Fibroblast of upper back skin (primary cell): ENCODE data around the gene EXT2.

ENCODE experiments used
- DNase-seq: peaks from one replicate; pipeline ENCODE4 v3.0.0-alpha.2; 2013

The EXT2 gene

DNA sequence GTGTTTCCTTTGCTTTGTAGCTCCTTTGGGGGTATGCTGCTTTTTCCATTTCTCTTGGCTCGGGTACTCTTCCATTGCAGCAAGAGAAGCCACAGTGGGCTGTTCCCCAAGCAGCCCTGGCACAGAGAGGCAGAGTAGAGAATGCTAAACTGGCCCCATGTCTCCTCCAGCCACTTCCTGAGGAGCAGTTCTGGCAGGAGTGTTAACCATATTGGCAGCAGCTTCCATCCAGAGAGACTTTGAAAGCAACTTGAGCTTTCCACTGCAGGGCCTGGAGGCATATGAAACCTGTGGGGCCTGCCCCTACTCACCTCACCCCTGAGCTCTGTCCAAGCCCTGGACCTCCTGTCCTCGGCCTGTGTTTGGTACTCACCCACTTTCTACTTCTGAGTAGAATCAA lies 152.6 kb downstream of the EXT2 start:
- DNase-seq = no peak

DNA sequence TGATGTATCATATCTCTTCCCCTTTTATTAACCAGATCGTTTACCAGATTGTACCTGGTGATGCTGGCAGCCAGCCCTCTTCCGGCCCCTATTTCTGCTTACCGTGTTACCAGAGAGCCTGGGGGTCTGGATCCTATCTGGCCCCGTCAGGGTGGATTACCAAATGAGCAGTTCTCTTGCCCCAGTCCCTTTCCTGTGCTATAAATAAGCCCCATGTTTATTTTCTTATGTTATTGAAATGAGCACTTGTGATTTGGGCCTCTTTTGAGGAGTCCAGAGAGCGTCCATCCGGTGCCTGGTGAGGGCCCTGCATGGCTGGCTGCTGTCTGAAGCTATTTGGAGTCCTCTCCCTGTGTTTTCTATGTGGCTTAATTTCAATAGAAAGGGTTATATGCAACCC lies 154.9 kb downstream of the EXT2 start:
- DNase-seq = no peak

DNA sequence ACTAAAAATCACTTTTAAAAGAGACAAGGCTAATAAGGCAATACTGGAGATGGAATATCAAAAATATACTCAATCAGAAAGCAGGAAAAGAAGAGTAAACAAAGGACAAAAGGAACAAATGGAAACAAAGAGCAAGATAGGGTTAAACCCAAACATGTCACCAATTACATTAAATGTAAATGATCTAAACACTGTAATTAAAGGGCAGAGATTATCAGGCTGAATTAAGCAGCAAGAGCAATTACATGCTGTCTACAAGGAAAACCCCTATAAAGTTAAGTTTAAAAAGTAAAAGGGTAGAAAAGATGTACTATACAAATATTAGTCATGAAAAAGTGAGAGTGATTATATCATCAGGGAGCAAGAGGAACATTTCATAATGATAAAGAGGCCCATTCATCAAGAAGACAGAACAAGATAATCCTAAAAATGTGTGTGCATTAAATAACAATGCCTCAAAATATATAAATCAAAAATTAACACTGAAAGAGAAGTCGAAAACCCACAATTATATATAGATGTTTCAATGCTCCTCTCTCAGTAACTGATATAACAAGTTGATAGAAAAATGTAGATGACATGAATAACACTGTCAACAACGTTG lies 157.6 kb downstream of the EXT2 start:
- no peak for DNase-seq

DNA sequence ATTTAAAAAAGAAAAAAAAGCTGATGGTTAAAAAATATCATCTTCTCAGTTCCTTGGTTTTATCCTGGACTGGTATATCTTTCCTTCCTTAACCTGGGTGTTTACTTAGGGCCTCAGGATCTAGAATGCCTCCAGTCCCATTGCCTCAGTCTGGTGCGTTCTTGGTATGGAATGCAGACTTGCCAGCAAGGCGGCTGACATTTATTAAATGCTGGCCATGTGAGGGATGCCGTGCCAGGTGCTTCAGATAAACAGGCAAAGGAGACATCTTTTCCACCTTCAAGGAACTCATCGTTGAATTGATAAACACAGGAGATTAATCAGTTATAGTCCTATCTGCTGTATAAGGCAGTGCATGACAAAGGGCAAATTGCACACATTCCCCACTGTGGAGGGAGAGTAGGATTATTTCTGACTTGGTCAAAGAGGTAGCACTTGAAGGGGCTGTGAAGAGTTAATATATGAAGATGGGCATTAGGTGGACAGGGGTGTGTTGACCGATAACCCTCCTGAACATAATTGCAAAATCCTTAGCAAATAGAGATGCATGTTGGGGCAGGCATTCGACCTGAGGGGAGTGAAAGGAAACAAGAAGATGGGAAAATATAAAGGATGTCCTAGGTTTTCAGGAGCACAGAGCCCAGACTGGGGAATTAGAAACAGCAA lies 160.1 kb downstream of the EXT2 start:
- DNase-seq = no peak

DNA sequence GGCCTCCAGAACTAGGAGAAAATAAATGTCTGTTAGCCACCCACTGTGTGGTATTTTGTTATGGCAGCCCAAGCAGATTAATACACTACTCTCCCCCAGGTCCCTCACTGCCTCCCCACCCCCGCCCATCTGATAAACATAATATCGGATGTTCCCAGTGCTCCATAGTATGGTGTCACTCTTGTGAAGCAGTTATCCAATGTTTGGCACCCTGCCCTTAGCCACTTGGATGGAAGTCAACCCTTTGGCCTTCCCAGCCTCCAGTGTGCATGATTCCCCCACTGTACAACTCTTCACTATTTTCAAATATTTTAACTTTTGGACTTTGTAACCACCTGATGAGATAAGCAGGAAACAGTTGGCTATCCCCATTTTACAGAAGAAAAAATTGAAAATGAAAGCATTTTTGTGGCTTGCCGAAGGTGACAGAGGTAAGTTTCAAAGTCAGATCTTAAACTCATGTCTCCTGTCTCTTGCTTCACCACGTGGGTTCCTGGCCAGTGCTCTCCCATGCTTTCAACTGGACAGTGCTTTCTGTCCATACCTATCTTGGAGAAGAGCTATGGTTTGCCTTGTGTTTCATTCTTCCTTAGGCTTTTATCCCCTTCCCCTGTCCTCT lies 161.3 kb downstream of the EXT2 start:
- peak; percentile 41 for DNase-seq

DNA sequence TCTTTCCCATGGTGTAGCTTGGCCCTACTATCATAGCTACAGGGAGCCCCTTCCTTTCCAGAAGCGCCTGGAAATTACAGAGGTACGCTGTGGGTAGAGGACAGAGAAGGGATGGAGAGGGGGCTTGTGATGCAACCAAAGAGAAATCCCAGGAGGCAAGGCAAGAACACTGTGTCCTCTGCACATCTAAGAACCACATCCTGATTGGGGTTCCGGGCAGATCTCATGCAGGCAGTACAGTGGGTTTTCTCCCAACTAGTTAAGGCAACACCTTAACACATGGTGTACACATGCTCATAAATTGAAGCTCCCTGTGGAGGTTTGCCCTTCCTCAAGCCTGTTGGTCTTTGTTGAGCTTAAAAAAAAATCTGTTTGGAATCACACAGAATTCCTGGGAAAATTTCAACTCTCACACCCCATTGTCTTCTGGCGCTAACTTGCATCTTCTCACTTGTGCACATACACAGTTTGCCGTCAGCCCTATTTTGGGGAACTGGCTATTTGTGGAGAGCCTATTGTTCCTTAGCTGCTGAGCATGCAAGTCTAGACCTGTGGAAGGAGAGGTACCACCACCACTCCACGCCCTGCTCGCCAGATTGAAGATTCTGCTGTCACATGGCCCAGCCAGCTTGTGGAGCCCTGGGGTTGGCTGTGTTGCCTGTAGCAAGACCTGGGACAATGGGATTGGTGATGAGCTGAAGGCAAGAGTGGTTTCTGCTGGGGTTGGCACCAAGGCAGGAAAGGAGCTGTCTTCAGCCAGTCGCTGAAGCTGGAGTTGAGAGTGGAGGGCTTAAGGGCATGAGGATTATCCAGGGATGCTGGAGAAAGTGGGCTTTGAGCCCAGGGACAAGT lies 162.1 kb downstream of the EXT2 start:
- DNase-seq = no peak

DNA sequence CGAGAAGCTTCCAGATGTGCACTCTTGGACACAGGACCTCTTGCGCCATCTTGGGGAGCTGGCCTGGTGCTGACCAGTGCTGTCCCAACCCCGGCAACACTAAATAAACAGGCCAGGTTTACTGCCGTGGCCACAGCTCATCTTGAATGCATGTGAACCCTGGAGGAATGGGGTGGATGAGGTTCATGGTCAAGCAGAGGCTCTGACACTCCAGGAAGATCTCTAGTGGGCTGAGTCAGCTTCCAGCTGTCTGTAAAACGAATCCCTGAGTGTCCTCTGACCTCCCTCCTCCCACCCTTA lies 162.7 kb downstream of the EXT2 start:
- no peak for DNase-seq

DNA sequence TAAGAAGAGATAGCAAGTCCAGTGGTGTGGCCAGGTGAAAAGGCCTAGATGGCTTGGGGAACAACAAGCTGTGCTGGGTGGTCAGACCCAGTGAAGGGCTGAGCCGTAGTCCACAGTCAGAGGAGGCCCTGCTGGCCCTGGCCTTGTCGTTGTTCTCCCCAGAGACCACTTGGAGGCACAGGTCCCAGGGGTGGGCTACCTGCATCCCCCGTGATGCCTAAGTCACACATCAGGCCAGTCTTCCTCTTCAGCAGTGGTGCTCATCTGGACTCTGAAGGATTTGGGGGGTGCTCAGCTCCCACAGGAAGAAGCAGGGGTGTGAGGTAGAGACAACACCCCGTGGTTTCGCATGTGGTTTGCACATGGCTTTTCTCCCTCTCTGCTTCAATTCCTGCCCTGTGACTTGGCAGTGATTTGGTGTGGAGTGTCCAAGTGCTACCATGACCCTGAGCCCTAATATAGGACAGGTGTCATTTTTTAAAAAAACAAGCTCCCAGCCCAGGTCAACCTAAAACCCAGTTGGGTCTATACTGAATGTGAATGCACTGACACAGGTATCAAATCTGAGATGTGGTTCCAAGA lies 163.5 kb downstream of the EXT2 start:
- no peak for DNase-seq

DNA sequence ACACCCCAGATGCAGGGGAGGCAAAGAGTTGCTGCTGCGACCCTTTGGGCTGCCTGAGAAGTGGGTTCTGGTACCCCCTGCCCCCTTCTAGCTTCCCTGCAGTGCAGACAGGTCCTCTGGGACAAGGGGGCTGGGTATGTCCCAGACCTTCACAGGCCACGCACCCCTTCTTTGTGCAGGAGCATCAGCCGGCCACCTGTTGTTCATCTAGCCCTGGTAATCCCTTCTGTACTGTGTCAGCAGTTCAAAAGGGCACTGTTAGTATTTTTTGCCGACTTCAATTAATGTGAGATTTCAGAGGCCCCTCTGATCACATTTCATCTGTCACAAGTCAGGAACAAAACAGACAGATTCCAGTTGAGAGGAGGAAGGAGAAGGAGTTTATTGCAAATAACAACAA lies 164.6 kb downstream of the EXT2 start:
- DNase-seq = no peak

DNA sequence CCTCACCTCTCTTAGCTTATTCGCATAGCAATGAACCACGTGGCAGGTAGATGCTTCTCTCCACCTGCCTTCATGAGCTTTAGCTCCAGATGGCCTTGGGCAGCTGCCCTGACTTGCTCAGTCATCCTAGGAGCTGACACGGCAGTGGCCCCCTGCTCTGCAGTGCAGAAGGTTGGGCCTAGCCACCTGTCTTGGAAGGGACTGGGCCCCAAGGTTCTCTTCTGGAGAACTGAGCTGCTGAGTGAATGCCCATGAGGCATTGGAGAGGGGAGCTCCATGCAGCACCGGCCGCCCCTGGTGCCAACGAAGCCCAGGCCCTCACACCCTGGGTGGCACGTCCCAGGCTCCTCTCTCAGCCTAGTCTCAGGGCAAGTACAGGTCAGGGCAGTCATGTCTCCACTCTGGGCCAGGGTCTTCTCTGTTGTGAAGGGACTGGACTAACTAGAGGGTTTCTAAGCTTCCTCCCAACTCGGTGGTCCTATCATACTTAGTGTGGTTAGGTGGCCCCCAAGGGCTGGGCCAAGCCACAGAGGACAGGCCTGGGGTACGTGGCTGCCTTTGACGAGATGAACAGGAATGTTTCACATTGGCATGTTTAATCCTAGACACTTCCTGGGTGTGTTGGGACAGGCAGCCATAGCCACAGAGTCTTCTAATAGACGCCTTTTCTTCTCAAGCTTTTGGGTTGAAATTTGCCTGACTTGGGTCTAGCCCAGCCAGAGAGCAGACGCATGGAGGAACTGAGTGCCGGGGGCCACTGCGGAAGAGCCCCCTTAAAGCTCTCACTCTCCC lies 166.5 kb downstream of the EXT2 start:
- no peak for DNase-seq

DNA sequence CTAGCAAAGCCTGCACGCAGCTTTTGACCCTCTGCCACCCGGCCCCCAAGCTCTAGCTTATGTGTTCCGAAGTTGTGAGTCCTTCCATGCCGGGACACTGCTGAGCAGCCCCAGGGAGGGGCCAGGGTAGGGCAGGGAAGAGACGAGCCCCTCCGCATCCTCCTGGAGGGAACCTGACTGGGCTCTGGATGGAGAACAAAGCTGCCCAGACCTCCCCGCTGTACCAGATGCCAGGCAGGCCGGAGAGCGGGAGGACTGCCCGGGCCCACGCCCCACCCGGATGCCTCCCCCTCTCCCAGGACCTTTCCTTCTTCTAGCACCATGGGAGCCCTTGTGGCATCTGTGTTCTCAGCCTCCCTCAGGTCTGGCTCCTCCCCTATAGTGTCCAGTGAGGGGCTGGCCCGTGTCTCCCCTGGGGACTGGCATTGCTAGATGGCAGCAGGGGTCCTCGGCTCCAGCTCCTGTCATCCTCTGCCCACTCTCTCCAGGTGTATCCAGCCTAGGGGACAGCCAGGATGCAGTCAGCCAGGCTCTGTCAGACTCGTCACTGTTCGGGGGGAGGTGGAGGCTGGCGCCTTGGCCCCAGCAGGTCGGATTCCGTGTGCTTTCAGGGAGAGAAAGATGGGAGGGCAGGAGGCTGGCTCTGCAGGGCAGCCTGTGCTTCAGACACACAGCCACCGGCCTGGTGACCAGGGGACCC lies 168.4 kb downstream of the EXT2 start:
- DNase-seq = no peak

DNA sequence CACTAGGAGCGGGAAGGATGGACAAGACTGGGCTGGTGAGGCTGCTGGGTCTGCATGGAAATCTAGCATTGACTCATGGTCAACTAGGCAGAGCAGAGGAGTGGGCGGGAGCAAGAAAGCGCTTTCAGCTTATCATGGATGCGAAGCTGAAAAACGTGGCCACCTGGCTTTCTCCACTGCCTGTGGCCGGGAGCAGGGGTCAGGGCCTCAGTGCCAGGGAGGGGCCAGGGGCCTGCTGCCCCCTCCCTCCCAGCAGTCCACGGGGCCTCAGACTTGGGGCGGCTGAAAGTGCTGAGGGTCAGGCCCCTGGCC lies 168.9 kb downstream of the EXT2 start:
- DNase-seq = no peak

DNA sequence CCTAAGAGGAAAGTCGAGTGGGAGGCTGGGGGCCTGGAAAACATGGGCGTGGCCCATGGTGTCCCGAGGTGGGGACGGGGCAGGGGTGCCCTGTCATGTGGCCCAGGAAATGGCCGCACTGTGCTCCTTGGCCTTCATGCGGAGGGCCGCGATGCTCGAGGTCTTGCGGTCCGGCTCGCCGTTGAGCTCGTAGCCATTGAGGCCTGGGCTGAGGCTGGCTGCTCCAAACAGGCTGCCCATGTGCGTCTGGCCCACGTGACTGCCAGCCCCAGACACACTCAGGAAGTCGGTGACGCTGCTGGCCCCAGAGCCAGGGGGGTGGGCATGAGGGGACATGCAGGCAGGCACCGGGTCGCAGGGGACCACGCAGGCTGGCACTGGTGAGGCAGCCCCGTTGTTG lies 169.3 kb downstream of the EXT2 start:
- no peak for DNase-seq

DNA sequence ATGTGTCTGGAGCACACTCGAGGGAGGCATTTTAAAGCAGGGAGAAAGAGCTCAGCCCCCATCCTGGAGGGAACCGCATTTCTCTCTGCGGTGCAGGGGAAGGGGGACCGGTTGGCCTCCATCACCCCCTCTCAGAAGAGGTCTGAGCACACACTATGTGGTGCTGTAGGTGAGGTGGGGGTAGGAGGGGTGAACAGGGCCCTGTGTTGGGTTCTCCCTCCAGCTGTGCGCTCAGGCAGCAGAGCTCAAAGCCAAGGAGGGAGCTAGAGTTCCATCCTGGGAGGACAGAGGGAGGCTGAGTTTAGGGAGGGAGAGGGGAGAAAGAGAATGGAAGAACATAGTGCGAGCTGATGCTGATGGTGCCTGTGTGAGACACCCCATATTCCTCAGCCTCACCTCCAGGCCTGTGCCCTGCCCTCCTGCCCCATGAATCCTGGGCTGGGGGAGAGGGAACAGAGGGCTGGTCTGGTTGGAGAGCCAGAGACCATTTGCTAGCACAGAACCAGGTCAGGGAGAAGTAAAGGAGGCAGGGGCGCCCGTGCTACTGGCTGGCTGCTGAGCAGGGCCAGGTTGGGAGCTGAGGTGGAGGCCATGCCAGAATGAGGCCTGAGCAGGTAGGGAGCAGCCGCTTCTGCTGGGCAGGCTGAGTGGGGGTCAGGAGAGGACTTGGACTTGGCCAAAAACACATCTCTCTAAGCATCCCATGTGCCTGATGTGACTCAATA lies 170.7 kb downstream of the EXT2 start:
- DNase-seq = no peak

DNA sequence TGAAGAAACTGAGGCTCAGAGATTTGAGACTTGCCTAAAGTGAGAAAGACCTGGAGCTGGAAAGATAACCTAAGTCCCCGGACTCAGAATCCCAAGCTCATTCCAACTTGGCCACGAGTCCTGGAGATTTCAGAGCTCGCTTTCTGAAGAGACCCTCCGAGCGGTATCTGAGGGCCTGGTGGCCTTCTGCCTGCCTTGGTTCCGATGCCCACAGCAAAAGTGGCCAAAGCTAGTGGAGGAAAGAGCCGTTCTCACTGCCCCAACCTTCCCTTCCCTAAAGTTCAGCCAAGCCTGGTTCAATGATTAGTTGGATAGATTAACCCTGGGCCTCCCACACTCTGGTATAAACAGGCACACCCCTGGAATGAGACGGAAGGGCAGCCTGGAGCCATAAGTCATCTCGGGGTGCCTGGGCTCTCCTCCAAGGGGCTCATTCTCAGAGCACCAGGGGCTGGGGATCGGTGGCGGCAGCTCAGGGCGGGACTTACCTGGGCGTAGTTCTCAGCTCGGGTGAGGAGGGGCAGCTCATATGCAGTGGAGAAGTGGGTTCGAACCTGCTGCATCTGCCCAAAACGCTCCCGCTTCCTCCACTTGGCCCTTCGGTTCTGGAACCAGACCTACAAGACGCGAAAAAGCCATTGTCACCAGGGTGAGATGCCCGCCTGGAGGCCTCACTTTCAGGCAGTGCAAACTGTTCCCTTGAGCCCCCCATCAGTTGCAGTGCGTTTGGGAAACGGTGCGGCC lies 171.7 kb downstream of the EXT2 start:
- no peak for DNase-seq

DNA sequence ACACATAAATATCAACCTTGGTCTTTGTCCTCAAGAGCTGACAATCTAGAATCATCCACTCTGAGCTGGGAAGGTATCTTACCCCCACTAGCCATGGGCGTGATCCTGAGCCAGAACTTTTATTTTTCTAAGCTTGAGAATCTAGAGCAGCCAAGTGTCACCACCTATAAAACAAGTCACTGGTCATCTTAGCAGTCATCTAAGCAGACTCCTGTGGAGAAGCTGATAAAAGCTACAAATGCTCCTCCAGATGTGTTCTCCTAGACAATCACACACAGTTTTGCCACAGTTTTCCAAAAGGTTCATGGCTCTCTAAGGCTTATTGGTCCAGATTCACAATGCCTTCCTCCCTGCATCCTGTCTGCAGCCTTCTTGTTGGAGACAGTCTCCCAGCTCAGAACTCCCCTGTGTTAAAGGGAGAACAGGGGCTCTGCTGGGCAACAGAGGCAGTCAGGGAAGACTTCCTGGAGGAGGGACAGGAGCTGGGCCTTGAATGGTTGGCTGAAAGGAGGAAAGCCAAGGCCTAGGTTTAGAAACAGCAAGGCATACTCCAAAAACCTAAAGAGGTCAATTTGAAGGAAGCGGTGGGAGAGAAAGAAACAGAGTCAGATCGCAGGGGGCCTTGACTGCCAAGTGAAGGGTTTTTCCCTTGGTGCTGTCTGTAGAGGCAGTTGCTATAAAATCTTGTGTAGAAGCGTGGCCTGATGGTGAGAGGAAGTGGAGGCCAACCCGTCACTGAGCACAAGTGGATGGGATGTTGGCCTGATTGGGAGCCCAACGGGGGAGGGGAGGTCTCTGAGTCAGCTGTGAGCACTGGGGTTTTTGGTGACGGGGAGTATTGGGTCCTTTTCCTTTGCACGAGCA lies 172.5 kb downstream of the EXT2 start:
- DNase-seq = no peak

DNA sequence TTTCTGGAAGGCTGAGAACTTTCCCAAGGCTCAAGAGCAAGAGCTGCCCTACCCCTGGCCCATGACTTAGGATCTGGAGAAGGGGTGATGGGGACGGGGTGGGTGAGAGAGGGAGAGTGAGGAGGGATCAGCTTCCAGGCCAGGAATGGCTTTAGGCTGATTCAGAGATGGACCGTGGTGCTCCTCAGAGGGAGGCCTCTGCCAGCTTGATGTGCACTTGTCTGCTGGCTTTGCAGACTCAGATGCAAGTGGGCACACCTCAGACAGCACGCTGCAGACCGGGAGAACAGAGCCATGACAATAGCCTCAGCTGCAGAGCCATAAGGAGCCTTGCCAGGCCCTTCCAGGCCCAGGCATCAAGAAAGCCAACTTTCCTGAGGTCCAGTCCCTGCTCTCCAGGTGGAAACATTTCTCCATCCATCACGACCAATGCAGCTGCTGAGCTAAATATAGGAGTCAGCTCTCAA lies 173.2 kb downstream of the EXT2 start:
- DNase-seq = no peak

DNA sequence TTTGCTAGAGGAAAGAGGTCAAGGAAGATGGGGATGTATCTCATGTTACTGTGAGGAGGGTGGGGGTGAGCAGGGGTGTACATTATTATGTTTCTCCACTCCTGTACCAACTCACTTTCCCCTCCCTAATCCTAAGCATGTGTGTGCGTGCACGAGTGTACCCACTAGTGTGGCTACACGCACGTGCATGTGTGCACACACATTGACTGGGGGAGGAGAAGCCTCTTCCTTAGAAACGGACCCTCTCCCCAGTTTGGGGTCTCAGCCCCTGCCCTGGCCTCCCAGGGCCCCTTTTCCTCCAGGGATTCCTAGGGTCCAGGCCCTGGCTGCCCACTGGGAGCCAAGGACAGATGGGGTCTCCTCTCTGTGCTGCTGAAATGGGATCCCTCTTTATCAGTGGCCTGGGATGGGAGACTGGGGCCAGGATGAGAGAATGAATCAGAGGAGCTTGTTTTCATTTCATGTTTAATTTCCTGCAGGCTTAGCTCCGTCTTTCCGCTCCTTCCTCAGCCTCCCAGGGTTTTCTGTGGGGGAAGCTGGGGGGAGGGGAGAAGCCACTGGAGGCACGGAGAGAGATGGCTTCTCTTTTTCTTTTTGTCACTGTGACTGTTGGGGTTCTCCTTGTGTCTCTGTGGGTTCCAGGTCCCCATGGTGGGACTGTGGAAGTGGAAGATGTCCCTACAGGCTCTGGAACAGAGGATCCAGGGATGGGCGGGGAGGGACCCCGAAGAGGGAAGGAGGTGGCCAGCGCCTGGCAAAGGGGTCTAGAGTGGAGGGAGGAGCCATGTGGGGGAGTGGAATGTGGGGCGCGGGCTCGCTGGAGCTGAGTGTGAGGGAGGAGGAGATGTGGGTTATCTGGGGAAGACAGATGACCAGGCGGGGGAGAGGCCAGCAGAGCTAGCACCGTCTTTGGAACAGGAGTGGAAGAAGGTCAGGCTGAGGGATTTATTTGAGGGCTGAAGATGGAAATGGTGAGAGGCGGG lies 174.2 kb downstream of the EXT2 start:
- DNase-seq = peak; percentile 86
